NT2/D1 (cell line): Measurements from ENCODE around the gene CACNA1I.

Experiments used
- SUZ12 ChIP-seq: IDR thresholded peaks from 2 replicates; pipeline ENCODE4 v1.6.1; 2011; ENCODE audit not compliant: insufficient read length, insufficient read depth; ENCODE audit errors: extremely low read depth
- YY1 ChIP-seq: IDR thresholded peaks from 2 replicates; pipeline ENCODE4 v1.6.1; 2011; ENCODE audit not compliant: insufficient read length, insufficient read depth
- ZNF274 ChIP-seq: IDR thresholded peaks from 2 replicates; pipeline ENCODE4 v1.6.1; 2011; ENCODE audit warnings: mild to moderate bottlenecking, low read depth, low read length

DNA sequence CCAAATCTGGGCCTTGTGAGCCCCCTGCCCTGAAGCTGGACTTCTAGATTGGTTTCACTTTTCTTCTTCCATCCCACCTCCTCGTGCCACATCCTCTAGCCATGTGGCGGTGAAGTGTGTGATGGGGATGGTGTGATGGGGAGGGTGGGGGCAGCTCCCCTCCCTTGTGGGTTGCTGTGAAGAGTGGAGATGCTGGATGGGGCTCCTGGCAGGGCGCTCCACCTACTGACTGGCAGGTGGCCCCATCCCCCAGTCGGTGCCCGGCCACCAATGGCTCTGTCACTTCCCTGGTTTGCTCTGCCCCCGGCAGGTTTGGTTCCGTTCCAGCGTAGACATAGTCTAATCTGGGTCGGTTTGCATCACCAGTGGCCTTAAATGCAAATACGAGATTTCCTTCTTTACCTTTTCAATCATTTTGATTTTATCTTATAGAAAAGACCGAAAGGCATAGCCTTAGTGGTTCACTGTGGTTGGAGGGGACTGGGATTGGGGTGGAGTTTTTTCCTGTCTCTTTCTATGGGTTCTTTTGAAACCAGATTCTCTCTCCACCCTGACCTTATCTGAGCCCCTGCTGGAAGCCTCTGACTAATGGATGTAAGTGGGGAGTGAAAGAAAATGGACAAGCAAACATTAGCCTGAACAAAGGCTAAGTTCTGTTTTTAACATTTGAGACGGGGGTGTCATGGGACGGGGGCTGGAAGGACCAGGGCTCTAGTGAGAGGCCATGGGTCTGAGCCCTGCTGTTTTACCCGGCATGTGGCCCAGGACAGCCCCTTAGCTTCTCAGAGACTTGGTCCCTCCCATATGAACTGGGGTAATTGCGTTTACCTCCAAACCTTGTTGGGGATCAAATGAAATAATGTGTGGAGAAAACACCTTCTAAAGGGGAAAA, 149.3 kb downstream of the CACNA1I start:
- no peak for TF ChIP-seq SUZ12
- TF ChIP-seq ZNF274 = no peak
- no peak for TF ChIP-seq YY1
